AG09309 (cell line): ENCODE data around the gene TLNRD1.
A peak's percentile ranks its signal among the peaks of the same experiment; 100 is the strongest.

Experiments used
- DNase-seq: peaks from one replicate; pipeline ENCODE4 v3.0.0-alpha.2; 2010; ENCODE audit warnings: low read depth
- H3K4me3 ChIP-seq: 2 replicates; pipeline ENCODE4 v1.5.1; 2011; ENCODE audit warnings: mild to moderate bottlenecking, low read depth, low read length, moderate library complexity; ENCODE audit not compliant: control insufficient read depth
- TF ChIP-seq, protein P1 (sequence below): IDR thresholded peaks from 2 replicates; pipeline ENCODE4 v1.5.1; 2011; ENCODE audit warnings: mild to moderate bottlenecking, low read depth, low read length, inconsistent platforms; ENCODE audit not compliant: insufficient read depth, control insufficient read depth; ENCODE audit errors: missing control alignments

Gene TLNRD1

GRCh38 chr15:80985981-80986380 is 14.7 kb upstream of the TLNRD1 start:
- TF ChIP-seq, protein P1, sequence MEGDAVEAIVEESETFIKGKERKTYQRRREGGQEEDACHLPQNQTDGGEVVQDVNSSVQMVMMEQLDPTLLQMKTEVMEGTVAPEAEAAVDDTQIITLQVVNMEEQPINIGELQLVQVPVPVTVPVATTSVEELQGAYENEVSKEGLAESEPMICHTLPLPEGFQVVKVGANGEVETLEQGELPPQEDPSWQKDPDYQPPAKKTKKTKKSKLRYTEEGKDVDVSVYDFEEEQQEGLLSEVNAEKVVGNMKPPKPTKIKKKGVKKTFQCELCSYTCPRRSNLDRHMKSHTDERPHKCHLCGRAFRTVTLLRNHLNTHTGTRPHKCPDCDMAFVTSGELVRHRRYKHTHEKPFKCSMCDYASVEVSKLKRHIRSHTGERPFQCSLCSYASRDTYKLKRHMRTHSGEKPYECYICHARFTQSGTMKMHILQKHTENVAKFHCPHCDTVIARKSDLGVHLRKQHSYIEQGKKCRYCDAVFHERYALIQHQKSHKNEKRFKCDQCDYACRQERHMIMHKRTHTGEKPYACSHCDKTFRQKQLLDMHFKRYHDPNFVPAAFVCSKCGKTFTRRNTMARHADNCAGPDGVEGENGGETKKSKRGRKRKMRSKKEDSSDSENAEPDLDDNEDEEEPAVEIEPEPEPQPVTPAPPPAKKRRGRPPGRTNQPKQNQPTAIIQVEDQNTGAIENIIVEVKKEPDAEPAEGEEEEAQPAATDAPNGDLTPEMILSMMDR = no peak
- no peak for DNase-seq
- no peak overlapping the region for H3K4me3 ChIP-seq

DNA sequence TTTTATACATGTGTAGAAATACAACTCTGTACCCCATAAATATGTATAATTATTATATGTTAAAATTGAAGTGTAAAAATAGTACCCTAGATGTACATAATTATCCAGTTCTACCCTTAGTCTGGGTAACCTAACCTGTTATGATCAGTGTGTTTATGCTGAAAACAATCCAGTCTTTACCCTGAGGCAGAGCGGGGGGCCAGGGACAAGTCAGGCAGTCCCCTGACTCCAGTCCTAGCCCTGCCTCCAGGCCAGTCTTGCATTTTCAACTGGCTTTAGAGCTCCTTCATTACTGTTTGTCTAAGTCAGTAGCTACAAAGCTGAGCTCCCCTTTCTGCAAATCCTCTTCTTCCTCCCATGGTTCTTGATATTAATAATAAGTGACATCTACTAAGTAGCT is 14.2 kb upstream of the TLNRD1 start:
- no peak overlapping the region for H3K4me3 ChIP-seq
- no peak for DNase-seq
- TF ChIP-seq, protein P1 = no peak

DNA sequence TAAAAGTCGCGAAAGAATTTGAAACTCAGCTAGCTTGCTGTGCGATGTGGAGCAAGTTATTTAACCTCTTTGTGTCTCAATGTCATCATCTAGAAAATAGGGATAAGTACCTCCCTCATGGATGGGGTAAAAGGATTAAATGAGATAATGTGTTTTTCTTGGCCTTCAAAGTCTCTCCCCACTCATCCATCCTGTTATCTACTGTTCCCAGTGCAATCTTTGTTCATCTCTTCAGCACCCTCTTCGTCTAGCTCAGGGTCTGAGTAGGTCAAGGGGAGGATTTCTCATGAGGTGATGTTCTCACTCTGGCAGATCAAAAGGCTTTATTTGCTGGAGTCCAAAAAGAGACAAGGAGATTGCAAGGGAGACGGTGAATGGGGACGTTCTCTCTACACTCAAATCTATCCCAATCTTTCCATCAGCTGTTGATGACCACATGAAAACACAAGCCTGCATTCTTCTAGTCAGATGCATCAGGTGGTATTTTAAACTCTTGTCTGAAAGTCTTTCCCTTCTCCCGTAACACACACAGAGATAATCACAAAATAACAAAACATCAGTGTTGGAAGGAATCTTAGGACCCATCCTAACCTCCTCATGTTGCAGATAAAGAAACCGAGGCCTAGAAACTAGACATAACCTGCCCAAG is 12.5 kb upstream of the TLNRD1 start:
- no peak for DNase-seq
- H3K4me3 ChIP-seq = peak overlapping the region; percentile 95
- TF ChIP-seq, protein P1 = no peak

GRCh38 chr15:80989081-80989517 is 11.6 kb upstream of the TLNRD1 start:
- peak overlapping the region; percentile 95 for H3K4me3 ChIP-seq
- no peak for DNase-seq
- TF ChIP-seq, protein P1 = no peak

DNA sequence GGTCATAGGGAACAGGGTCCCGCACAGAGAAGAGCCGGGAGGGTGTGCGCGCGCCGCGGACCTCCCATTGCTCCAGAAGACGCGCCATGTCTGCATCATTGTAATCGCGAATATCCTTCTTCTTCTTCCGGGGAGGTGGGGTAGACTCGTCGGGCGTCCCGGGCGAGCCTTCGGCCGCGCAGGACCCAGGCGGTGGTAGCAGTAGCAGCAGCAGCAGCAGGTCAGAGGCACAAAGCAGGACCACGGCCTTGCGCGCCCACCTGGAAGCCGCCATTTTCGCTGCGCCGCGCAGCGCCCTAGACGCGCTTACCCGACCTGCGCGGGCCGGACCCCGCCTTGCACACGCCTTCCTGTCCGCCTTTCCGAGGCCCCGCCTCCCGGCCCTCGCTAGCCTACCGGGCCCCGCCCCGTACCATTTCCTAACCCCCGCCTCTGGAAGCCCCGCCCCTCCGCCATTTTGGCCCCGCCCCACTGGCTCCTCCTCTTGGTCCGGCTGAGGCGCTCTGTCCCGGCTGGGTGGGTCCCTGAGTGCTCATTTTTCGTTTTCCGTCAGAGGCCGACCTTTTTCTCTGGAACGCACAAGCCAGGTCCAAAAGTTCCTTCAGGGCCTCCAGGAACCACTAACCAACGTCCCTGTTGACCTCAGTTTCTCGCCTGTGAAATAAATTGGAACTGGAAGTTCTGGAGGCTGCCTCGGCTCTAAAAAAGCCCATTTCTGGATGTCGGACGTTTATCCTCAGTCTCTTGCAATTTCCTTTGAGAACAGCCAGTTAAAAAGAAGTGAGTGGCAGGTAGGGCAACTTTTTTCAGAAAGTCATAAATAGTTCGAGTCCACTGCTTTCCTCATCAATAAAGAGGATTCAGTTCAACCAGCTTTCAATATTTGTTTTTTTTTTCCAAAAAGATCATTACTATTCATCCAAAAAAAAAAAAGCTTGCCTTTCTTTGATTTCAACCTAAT is 10.9 kb upstream of the TLNRD1 start, which contains the start of gene MESD:
Gene MESD (minus strand): TSS at position 302 of the 961 bp plus-strand sequence. CDS start 28 bp downstream, at position 274.
- peak within 1 kb of the TSS; percentile 95 for H3K4me3 ChIP-seq
- peak; percentile 69 for DNase-seq
- TF ChIP-seq, protein P1 = no peak

- no peak overlapping the region for H3K4me3 ChIP-seq
- TF ChIP-seq, protein P1 = no peak
- DNase-seq = no peak
These were observed 9.8 kb upstream of the TLNRD1 start for GRCh38 chr15:80990955-80991354.
